NCI-H1930 (cell line): ENCODE results near the gene ZNF177.
"Not testable (repeated sequence)": the region's sequence is repeated elsewhere in the genome, so short reads cannot be mapped to it uniquely, and the experiment has no call there.

Experiments
- DNase-seq, 2 experiments: peaks; one replicate each; lab custom pipeline; 2025; lab: John Stamatoyannopoulos, UW

Gene ZNF177

GRCh38 chr19:9362905-9363304, at the start of gene ZNF177:
Gene ZNF177 (plus strand): TSS chr19:9363013. CDS start chr19:9378312, 15,299 bp downstream.
- DNase-seq = peak; percentile 27 to 42

GRCh38 chr19:9313756-9314155, 49.1 kb upstream of the ZNF177 start:
- DNase-seq = no peak

GRCh38 chr19:9321338-9321737, 41.5 kb upstream of the ZNF177 start:
- DNase-seq = no peak

GRCh38 chr19:9321756-9322155, 41.1 kb upstream of the ZNF177 start:
- not testable (repeated sequence) for DNase-seq

- not testable (repeated sequence) for DNase-seq
Measured at GRCh38 chr19:9322201-9322600, 40.6 kb upstream of the ZNF177 start.

- peak; percentile 32 to 66 for DNase-seq
Measured at GRCh38 chr19:9323557-9323918, 39.3 kb upstream of the ZNF177 start.

- DNase-seq = peak; percentile 89 to 92
Measured at GRCh38 chr19:9323919-9324583, 38.8 kb upstream of the ZNF177 start, which contains the start of gene ZNF559. Gene ZNF559 (plus strand): TSS chr19:9324179. CDS start chr19:9338550, 14,371 bp downstream.

- no peak for DNase-seq
Measured at GRCh38 chr19:9324584-9324962, 38.2 kb upstream of the ZNF177 start.

GRCh38 chr19:9329999-9330398, 32.8 kb upstream of the ZNF177 start:
- DNase-seq = no peak

GRCh38 chr19:9342610-9343304, 20.1 kb upstream of the ZNF177 start:
- DNase-seq = no peak

GRCh38 chr19:9345005-9345404, 17.8 kb upstream of the ZNF177 start:
- no peak for DNase-seq

GRCh38 chr19:9348253-9348652, 14.6 kb upstream of the ZNF177 start:
- DNase-seq = no peak

GRCh38 chr19:9348671-9349070, 14.1 kb upstream of the ZNF177 start:
- no peak for DNase-seq

GRCh38 chr19:9352505-9352904, 10.3 kb upstream of the ZNF177 start:
- no peak for DNase-seq

- no peak for DNase-seq
Measured at GRCh38 chr19:9353011-9353410, 9.8 kb upstream of the ZNF177 start.

- DNase-seq = no peak
Measured at GRCh38 chr19:9354651-9355050, 8.2 kb upstream of the ZNF177 start.

GRCh38 chr19:9370738-9371619, 8.2 kb downstream of the ZNF177 start:
- DNase-seq = no peak

GRCh38 chr19:9381361-9381785, 18.6 kb downstream of the ZNF177 start:
- no peak for DNase-seq

- DNase-seq = peak; percentile 84 to 89
Measured at GRCh38 chr19:9406798-9407352, 44.1 kb downstream of the ZNF177 start.

- DNase-seq = no peak
Measured at GRCh38 chr19:9407827-9408226, 45.0 kb downstream of the ZNF177 start.

GRCh38 chr19:9413240-9413954, 50.6 kb downstream of the ZNF177 start:
- DNase-seq = no peak

GRCh38 chr19:9427941-9428340, 65.1 kb downstream of the ZNF177 start:
- no peak for DNase-seq
